GM18508 (cell line): Measurements from ENCODE around the gene FAM53A.
"Not testable (repeated sequence)": the region's sequence is repeated elsewhere in the genome, so short reads cannot be mapped to it uniquely, and the experiment has no call there.

Experiments
- ATAC-seq: cut with Tn5 transposase; IDR thresholded peaks from one replicate; pipeline ENCODE4 v1.9.1; 2021; ENCODE audit warnings: moderate number of reproducible peaks; ENCODE audit not compliant: insufficient read depth, unreplicated experiment

Gene FAM53A

GRCh38 chr4:1610791-1611500 lies 73.2 kb downstream of the FAM53A start:
- no peak for ATAC-seq

- no peak for ATAC-seq
Measured at GRCh38 chr4:1609901-1610790, 74.0 kb downstream of the FAM53A start.

GRCh38 chr4:1608821-1609500 lies 75.2 kb downstream of the FAM53A start:
- no peak for ATAC-seq

- no peak for ATAC-seq
Measured at GRCh38 chr4:1608196-1608820, 75.8 kb downstream of the FAM53A start.

GRCh38 chr4:1607436-1608195 lies 76.5 kb downstream of the FAM53A start:
- not testable (repeated sequence) for ATAC-seq

GRCh38 chr4:1604706-1605205 lies 79.4 kb downstream of the FAM53A start:
- ATAC-seq = no peak

GRCh38 chr4:1604181-1604705 lies 79.9 kb downstream of the FAM53A start:
- ATAC-seq = no peak

- ATAC-seq = no peak
Measured at GRCh38 chr4:1603413-1604135, 80.5 kb downstream of the FAM53A start.

GRCh38 chr4:1602655-1603412 lies 81.3 kb downstream of the FAM53A start:
- ATAC-seq = no peak

GRCh38 chr4:1601852-1602654 lies 82.1 kb downstream of the FAM53A start:
- ATAC-seq = no peak

- ATAC-seq = no peak
Measured at GRCh38 chr4:1601533-1601835, 82.6 kb downstream of the FAM53A start.

GRCh38 chr4:1600811-1601532 lies 83.1 kb downstream of the FAM53A start:
- no peak for ATAC-seq

GRCh38 chr4:1600211-1600780 lies 83.8 kb downstream of the FAM53A start:
- ATAC-seq = no peak

GRCh38 chr4:1599491-1600210 lies 84.5 kb downstream of the FAM53A start:
- no peak for ATAC-seq

- ATAC-seq = no peak
Measured at GRCh38 chr4:1599026-1599481, 85.1 kb downstream of the FAM53A start.
